ENCODE results near the gene DUSP7.
A peak's percentile ranks its signal among the peaks of the same experiment; 100 is the strongest.
"Not testable (repeated sequence)": the region's sequence is repeated elsewhere in the genome, so short reads cannot be mapped to it uniquely, and the experiment has no call there.

DUSP7 gene

GRCh38 chr3:52046902-52047239 lies 9.5 kb downstream of the DUSP7 start:
- ATAC-seq (no peak), DNase-seq (no peak)

GRCh38 chr3:52046186-52046901 lies 10.0 kb downstream of the DUSP7 start:
- no peak for ATAC-seq
- no peak for DNase-seq

GRCh38 chr3:52044869-52045619 lies 11.3 kb downstream of the DUSP7 start:
- ATAC-seq (no peak), DNase-seq (no peak)

- ATAC-seq (no peak), DNase-seq (no peak)
Observed at GRCh38 chr3:52043750-52044149, 12.6 kb downstream of the DUSP7 start.

- not testable (repeated sequence) for ATAC-seq, DNase-seq
Observed at GRCh38 chr3:52043039-52043438, 13.3 kb downstream of the DUSP7 start.

GRCh38 chr3:52041118-52041731 lies 15.1 kb downstream of the DUSP7 start:
- DNase-seq (no peak), ATAC-seq (no peak)

GRCh38 chr3:52040600-52040999 lies 15.8 kb downstream of the DUSP7 start:
- DNase-seq (no peak), ATAC-seq (no peak)

- DNase-seq (no peak), ATAC-seq (no peak)
Observed at GRCh38 chr3:52039846-52040245, 16.5 kb downstream of the DUSP7 start.

- ATAC-seq (no peak), DNase-seq (no peak)
Observed at GRCh38 chr3:52039426-52039825, 16.9 kb downstream of the DUSP7 start.

GRCh38 chr3:52038227-52038626 lies 18.1 kb downstream of the DUSP7 start:
- no peak for ATAC-seq
- DNase-seq, result no peak

GRCh38 chr3:52037291-52037690 lies 19.1 kb downstream of the DUSP7 start:
- DNase-seq (no peak), ATAC-seq (no peak)

GRCh38 chr3:52036829-52037228 lies 19.5 kb downstream of the DUSP7 start:
- no peak for DNase-seq

GRCh38 chr3:52036222-52036694 lies 20.1 kb downstream of the DUSP7 start:
- ATAC-seq (peak; percentile 29), DNase-seq (no peak)

More at GRCh38 chr3:52036829-52037228, 19.5 kb downstream of the DUSP7 start:
- ATAC-seq, result no peak

- no peak for ATAC-seq
- no peak for DNase-seq
Observed at GRCh38 chr3:52034651-52035050, 21.7 kb downstream of the DUSP7 start.

GRCh38 chr3:52034212-52034611 lies 22.2 kb downstream of the DUSP7 start:
- ATAC-seq (no peak), DNase-seq (no peak)

- not testable (repeated sequence) for ATAC-seq, DNase-seq
Observed at GRCh38 chr3:52033748-52034147, 22.6 kb downstream of the DUSP7 start.

- no peak for ATAC-seq
- no peak for DNase-seq
Observed at GRCh38 chr3:52032702-52033408, 23.5 kb downstream of the DUSP7 start.

- no peak for DNase-seq
- no peak for ATAC-seq
Observed at GRCh38 chr3:52031896-52032295, 24.5 kb downstream of the DUSP7 start.

GRCh38 chr3:52030714-52031310 lies 25.6 kb downstream of the DUSP7 start:
- DNase-seq (no peak), ATAC-seq (no peak)

GRCh38 chr3:52029535-52029934 lies 26.8 kb downstream of the DUSP7 start:
- no peak for ATAC-seq
- no peak for DNase-seq

- ATAC-seq, result no peak
Observed at GRCh38 chr3:52029053-52029452, 27.3 kb downstream of the DUSP7 start.

GRCh38 chr3:52028572-52028971 lies 27.8 kb downstream of the DUSP7 start:
- no peak for ATAC-seq
- DNase-seq, result no peak

More at GRCh38 chr3:52029053-52029452, 27.3 kb downstream of the DUSP7 start:
- DNase-seq, result no peak
